ENCODE results near the gene DNHD1.

Gene DNHD1

DNA sequence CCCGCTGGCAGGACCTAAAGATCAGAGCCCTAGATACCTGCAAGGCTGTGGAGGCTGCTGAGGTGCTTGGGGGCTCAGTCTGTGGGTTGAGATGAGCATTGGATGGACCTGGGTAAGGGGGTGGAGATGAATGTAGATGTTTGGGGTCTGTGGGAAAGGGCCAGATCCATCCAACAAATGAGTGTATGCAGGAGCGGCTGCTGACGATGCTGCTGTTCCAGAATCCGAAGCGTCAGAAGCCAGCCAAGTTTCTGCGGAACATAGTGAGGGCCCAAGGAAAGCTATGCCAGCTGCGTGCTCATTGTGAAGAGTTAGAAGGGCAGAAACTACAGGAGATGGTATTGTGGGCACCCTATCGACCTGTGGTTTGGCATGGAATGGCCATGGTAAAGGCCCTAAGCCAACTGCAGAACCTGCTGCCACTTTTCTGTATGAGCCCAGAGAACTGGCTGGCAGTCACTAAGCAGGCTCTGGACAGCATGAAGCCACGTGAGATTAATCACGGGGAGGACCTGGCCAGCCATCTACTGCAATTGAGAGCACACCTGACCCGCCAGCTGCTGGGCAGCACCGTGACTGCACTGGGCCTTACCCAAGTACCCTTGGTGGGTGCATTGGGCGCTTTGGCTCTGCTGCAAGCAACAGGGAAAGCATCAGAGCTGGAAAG, 69.8 kb downstream of the DNHD1 start:
- DNase-seq, result no peak

DNA sequence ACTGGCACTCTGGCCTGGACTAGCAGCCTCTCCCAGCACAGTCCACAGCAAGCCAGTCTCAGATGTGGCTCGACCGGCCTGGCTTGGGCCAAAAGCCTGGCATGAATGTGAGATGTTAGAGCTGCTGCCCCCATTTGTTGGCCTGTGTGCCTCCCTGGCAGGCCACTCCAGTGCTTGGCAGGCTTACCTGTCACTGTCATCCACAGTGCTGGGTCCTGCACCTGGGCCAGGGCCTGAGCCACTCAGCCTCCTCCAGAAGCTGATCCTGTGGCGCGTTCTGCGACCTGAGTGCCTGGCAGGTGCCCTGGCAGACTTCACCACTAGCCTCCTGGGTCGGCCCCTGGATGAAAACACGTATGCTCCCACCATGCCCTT, 70.3 kb downstream of the DNHD1 start:
- no peak for DNase-seq

DNA sequence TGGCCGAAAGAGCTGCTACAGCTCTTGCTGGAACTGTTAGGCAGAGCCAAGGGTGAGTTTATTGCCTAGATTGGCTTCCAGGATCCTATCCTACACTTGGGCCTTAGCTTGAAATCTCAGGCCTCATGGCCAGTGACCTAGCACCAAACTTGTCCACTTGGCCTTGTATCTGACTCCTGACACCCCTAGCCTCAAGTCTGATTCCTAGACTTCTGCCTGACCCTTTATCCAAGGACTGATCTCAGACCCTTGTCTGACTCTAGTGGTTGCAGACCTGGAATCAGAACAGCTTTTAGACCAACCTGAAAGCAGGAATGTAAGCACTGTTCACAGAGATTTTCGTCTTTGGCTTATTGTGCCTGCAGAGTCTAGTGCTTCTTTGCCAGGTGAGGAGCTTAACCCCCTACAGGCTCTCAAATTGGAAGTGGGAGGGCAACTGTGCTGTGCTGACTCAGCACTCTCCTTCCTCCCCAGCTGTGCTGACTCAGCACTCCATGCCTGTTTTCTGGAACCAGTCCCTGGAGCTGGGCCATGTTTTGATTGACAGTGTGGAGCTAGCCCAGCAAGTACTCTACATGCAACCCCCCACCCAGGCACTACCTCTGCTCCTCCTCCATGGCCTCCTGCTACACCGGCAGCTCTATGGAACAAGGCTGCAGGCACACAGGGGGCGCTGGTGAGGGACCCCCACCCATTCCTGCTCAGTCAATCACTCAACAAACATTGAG, 71.3 kb downstream of the DNHD1 start:
- peak; percentile 88 for DNase-seq

DNA sequence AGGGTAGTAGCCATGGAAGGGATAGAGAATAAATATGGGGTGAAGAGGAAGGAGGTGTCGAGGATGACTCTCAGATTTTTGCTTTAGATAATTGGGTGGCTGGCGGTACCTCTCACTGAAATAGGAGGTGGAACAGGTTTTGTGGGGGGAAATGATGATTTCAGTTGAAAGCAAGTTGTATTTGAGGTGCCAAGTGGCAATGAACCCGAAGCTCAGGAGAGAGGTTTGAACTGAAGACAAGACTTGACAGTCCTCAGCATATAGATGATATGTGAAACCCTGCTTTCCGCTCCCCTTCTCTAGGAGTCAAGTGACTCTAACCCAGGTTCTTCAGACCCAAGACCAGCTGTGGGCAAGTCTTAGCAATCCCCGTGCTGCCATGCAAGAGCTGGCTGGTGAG, 72.6 kb downstream of the DNHD1 start:
- no peak for DNase-seq

DNA sequence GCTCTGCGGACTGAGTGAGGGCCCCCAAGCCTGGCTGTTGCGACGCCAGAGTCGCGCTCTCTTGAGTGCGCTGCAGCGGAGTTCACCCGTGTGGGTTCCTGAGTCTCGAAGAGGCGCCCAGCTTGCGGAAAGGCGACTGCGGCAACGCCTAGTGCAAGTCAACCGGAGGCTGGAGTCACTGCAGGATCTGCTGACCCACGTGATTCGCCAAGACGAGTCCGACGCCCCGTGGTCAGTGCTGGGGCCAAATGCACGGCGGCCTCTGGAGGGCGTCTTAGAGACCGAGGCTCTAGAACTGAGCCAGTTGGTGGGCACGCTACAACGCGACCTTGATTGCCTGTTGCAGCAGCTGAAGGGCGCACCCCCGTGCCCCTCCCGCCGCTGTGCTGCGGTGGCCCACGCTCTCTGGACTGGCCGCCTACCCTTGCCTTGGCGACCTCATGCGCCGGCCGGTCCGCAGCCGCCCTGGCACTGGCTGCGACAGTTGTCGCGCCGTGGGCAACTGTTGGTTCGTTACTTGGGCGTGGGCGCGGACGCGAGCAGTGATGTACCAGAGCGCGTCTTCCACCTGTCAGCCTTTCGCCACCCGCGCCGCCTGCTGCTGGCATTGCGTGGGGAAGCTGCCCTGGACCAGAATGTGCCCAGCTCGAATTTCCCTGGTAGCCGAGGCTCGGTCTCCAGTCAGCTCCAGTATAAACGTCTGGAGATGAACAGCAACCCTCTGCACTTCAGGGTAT, 73.8 kb downstream of the DNHD1 start:
- DNase-seq, result no peak

DNA sequence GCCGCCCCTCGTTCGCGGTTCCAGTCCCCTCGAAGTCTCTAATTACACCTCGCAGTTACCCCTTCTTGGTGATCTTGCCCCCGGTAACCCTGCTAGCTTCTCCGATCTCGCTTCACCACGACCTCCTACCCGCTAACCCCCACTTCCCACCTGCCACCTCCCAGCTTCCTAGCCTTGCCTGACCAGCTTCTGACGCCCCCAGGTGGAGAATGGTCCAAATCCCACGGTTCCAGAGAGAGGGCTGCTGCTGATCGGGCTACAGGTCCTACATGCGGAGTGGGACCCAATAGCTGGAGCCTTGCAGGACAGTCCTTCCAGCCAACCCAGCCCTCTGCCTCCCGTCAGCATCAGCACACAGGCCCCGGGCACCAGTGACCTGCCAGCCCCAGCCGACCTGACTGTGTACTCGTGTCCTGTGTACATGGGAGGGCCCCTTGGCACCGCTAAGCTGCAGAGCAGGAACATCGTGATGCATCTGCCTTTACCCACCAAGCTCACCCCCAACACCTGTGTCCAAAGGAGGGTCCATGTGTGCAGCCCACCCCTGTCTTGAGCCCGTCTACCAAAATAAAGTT, 74.4 kb downstream of the DNHD1 start:
- DNase-seq, result no peak

DNA sequence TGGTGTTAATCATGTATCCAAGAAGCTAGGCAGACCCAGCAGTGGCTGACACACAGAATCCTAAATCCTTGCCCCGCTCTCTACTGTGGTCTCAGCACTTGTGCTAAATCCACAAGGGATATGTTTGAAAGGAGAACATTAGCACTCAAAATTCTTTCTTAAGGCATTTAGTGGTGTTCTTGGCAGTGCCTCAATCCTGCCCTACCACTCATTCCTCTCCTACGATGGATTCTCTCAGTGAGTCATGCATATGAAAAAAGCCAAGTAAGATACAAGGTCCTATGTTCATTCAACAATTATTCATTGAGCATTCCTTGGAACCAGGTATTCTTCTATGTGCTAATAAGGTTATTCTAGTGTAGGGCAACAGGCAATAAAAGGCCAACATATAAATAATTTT, 75.1 kb downstream of the DNHD1 start:
- DNase-seq, result no peak

DNA sequence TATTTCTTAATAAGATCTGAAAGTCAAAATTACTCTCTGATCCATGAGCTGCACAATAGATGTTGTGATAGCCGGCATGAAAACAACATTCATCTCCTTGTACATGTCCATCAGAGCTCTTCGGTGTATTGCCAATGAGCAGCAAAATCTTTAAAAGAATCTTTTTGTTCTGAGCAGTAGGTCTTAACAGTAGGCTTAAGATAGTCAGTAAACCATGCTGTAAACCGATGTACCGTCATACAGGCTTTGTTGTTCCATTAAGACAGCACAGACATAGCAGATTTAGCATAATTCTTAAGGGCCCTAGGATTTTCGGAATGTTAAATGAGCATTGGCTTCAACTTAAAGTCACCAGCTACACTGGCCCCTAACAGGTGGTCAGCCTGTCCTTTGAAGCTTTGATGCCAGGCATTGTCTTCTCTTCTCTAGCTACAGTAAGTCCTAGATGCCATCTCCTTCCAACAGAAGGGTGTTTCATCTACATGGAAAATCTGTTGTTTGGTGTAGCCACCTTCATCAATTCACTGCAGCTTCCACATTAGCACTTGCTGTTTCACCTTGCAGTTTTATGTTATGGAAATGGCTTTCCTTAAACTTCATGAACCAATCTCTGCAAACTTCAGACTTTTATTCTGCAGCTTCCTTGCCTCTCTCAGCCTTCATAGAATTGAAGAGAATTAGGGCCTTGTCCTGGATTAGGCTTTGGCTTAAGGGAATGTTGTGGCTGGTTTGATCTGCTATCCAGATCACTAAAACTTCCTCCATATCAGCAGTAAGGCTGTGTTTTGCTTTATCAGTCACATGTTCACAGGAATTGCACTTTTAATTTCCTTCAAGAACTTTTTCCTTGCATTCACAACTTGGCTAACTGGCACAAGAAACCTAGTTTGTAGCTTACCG, 78.0 kb downstream of the DNHD1 start:
- no peak for DNase-seq

DNA sequence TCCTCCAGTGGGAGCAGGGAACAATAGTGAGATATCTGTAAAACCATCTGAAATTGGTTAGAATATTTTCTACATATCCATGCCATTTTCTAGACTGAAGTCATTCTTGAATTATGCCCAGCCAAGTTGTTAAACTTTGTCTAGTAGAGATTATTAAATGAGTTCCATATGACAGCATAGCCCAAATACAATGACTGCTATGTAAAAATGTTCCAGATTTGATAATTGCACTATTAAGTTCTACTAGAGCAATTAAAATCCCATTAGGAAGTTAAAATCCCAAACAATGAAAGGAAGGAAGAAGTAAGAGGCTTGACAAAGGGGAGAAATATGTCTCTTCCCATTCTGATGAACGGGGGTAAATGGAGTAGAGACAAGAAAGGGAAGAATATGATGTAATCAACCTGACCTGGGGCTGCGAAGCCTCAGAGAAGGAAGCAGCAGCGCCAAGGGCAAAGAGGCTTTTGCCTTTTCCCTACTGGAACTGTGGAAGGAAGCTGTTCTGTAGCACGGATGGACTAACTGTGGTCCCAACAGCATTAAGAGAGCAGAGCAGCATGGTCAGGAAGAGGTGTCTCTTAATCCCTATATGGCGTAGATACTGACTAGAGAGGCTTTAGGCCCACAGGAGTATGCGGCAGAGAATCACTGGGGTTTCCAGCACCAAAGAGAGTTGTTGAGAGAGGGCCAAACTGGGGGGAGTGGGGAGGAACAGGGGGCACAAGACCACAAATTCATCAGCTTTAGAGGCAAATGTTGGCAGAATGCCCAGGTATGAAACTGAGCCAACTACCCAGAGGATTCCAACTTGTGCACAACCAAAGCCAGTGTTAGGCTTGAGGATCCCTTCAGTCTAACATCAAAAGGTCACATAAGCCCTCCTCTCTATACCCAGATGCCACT, 79.6 kb downstream of the DNHD1 start:
- DNase-seq, result peak; percentile 78

DNA sequence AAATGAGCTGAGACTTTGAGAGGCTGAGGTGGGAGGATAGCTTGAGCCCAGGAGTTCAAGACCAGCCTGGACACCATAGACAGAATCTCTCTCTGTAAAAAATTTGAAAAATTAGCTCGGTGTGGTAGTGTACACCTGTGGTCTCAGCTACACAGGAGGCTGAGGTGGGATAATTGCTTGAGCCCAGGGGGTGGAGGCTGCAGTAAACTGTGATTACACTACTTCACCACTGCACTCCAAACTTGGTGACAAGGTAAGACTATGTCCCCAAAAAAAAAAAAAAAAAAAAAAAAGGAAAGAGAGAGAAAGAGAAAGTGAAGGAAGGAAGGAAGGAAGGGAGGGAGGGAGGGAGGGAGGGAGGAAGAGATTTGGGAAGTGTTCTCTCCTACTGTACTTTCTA, 81.1 kb downstream of the DNHD1 start:
- no peak for DNase-seq

DNA sequence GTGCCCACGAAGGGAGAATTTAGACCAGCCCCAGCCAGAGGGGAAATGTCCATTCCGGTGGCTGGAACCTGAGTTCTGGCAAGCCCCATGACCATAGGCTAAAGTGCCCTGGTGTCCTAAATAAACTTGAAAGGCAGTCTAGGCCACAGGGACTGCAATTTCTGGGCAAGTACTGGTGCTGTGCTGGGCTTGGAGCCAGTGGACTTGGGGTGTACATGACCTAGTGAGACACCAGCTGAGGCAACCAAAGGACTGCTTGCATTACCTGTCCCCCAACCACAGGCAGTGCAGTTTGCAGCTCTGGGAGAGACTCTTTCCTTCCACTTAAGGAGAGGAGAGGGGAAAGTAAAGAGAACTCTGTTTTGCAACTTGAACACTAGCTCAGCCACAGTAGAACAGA, 82.6 kb downstream of the DNHD1 start:
- no peak for DNase-seq

DNA sequence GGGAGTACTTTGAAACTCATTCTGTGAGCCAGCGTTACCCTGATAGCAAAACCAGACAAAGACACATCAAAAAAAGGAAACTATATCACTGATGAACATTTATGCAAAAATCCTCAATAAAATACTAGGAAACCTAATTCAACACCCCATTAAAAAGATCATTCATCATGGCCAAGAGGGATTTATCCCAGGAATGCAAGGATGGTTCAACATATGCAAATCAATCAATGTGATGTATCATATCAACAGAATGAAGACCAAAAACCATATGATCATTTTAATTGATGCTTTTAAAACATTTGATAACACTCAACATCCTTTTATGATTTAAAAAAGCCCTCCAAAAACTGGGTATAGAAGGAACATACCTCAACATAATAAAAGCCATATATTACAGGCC, 86.5 kb downstream of the DNHD1 start:
- DNase-seq, result no peak

DNA sequence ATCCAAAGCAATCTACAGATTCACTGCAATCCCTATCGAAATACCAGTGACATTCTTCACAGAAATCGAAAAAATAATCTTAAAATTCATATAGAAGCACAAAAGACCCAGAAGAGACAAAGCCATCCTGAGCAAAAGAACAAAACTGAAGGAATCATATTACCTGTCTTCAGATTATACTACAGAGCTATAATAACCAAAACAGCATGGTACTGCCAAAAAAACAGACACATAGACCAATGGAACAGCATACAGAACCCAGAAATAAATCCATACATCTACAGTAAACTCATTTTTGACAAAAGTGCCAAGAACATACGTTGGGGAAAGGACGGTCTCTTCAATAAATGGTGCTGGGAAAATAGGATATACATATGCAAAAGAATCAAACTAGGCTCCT, 87.4 kb downstream of the DNHD1 start:
- no peak for DNase-seq

DNA sequence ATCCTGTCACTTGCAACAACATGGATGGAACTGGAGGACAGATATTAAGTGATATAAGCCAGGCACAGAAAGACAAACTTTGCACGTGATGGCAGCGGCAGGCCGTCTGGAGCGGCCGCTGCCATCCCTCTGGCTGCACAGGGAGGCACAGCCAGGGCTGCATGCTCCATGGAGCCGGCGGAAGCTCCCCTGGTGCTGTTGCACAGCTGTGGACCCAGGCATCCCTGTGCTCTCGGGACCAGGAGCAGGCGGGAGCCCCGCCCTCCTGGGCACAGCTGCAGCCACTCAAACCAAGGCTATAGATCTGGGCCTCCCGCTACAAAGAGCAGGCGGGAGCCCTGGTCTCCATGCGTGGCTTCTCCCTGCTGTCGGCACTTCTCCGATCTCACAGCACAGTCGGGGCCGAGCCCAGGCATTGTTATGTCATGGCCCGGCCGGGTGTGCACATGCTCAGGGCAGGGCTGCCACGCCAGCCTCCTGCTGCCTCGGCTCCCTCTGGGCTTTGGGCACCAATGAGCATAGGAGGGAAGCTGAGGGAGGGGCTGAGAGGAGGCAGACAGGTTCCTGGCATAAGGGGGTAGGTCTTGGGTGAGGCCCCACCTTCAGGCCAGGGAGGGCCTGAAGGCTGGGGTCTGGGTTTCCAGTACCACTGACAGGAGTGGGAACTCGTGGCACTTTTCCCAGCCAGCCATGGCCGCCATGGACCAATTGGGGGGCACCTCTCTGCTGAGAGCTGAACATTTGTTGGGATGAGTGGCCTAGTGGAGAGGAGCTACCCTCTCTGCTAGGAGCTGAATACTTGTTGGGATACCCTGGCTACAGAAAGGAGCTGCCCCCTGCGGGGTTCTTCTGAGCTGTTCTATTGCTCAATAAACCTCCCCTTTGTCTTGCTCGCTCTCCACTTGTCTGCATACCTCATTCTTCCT, 89.6 kb downstream of the DNHD1 start:
- no peak for DNase-seq

DNA sequence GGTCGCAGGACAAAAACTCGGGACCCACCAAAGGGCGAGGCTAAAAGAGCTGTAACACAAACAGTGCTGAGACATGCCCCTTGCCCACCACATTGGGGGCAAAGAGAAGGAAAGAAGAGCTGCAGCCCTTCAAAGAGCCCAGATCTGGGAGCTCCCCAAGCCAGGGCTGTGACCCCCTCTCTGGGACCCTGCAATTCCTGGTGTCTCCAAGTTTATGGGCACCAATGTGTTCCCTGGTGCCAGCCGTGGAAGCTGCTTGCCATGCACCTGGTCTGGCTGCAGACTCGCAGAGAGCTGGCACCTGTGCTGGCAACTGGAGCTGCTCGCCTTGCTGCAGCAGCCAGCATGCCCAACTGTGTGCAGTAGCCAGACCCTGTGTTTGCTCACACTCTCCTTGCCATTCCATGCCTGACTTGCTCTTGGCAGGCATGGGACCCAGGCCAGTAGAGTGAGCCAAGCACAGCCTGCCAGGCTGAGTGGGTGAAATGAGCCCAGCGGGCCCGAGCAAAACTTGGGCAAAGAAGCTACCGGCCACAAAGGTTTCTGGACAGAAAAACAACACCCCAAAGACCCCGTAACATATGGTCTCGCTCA, 90.4 kb downstream of the DNHD1 start:
- DNase-seq, result no peak

DNA sequence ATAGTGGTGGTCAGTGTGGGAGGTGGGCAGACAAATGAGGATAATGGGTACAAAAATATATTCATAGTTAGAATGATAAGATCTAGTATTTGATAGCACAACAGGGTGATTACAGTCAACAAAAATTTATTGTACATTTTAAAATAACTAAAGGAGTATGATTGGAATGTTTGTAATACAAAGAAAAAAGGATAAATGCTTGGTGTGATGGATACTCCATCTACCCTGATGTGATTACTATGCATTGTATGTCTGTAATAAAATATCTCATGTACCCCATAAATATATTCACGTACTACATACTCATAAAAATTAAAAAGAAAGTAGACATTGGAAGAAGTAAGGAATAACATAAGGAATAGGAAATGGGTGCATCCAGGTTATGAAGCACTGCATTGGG, 90.9 kb downstream of the DNHD1 start:
- DNase-seq, result no peak

DNA sequence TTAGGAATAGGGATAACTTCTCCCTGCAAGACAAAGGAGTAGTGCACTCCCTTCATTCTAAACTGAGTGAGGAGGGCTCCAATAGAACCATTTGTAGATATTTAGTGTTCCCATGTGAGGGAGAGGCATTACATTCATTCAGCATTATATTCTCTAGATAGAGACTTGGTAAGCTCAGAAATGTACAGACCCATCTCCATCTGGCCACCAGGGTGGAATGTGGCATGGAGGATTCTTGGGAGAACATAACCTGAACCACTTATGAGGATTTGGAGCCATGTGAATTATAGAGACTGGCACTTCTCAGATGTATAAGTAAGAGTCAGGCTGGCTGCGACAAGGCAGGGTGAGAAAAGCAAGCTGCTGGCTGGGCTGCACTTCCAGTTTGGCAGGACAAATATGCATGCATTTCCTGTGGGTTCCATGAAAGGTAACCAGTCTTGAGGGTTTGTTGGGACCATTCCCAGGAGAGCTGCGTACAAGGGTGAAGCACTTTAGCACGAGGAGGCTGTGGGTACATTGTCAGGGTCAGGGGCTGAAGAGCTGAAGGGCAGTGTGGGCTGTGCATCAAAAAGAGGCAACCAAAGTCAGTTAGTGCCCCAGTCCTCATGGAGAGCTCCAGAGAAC, 97.2 kb downstream of the DNHD1 start:
- no peak for DNase-seq

DNA sequence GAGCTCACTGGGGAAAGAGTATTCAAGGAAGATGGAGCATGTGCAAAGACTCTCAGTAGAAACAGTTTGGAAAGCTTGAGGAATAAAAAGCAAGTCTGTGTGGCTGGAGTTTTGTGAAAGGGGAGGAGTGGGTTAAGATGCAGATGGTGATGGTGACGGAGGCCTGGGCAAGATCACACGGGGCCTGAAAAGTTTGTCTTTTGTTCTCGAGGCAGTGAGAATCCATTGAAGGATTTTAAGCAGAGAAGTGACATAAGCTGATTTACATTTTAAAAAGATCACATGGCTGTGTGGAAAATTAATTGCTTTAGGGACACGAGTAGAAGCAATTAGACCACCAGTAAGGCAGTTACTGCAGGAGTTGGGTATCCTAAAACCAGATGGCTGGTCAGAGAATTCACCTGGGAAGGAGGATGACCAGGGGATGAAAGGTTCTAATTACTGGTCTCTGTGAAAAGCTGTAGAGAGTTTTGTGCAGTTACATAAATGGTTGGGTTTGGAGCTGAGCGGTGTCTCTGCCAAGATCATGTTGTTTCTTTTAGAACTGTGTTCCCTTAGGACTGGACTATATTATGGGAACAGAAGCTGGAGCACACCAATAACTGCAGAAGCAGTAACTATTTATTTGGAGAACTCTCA, 99.3 kb downstream of the DNHD1 start:
- no peak for DNase-seq

DNA sequence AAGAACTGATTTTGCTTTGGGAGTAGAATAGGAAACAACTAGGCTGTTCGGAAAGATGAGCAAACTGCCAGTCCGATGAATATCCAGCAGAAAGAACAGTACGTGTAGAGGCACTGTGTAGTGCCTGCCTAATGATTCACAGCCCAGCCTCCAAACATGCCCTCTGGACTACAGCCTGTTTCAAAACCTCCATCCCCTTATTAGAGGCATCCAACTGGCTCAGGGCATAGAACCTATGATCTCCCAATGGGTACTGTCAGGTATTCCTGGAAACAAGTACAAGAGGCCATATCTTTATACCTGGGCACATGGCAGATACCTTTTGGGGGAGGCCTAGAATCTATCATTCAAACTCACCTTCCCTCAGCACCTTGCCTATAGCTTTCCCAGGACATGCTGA, 101.5 kb downstream of the DNHD1 start:
- no peak for DNase-seq

Data from NCI-H1105 (cell line).